OCI-LY3 (cell line): Measurements from ENCODE around the gene RAB39B.
A peak's percentile ranks its signal among the peaks of the same experiment; 100 is the strongest.

ENCODE experiments used
- H2AFZ ChIP-seq: fragments of 200-600, 300-600 bp; shearing (Covaris generic); 2 replicates; pipeline ENCODE4 v1.6.0; 2014; ENCODE audit warnings: antibody characterized with exemption, low read depth, low read length
- H3K27ac ChIP-seq: fragments of 200-600, 300-600 bp; sonication (generic); 2 replicates; pipeline ENCODE4 v1.5.1; 2014; ENCODE audit warnings: mild to moderate bottlenecking, low read length, moderate library complexity, mixed read lengths
- H3K27me3 ChIP-seq: fragments of 200-600, 300-600 bp; sonication (generic); 2 replicates; pipeline ENCODE4 v1.6.1; 2014; ENCODE audit warnings: low read depth, low read length, mixed read lengths
- H3K36me3 ChIP-seq: fragments of 200-600, 300-600 bp; sonication (generic); replicated peaks from 2 replicates; pipeline ENCODE3; 2014; ENCODE audit warnings: low read depth, low read length, mixed read lengths
- H3K4me1 ChIP-seq: fragments of 300-600, 200-600 bp; sonication (generic); 2 replicates; pipeline ENCODE4 v1.6.1; 2014; ENCODE audit warnings: low read length, mixed read lengths
- H3K4me2 ChIP-seq: fragments of 200-600, 300-600 bp; sonication (generic); 2 replicates; pipeline ENCODE4 v1.6.1; 2014; ENCODE audit warnings: low read length, mixed read lengths
- H3K4me3 ChIP-seq: fragments of 300-600, 200-600 bp; sonication (generic); 2 replicates; pipeline ENCODE4 v1.5.1; 2014; ENCODE audit warnings: antibody characterized with exemption, mild to moderate bottlenecking, low read length, moderate library complexity
- H3K79me2 ChIP-seq: fragments of 300-600, 200-600 bp; shearing (Covaris generic); 2 replicates; pipeline ENCODE4 v1.6.1; 2014; ENCODE audit warnings: mild to moderate bottlenecking, low read length, mixed read lengths
- H3K9ac ChIP-seq: fragments of 300-600, 200-600 bp; shearing (Covaris generic); 2 replicates; pipeline ENCODE4 v1.6.0; 2014; ENCODE audit warnings: mild to moderate bottlenecking, low read length, moderate library complexity
- H3K9me3 ChIP-seq: fragments of 200-600, 300-600 bp; shearing (Covaris generic); 2 replicates; pipeline ENCODE4 v1.6.1; 2014; ENCODE audit warnings: low read length, mixed read lengths; ENCODE audit not compliant: insufficient read depth
- H4K20me1 ChIP-seq: fragments of 200-600, 300-600 bp; sonication (generic); 2 replicates; pipeline ENCODE4 v1.6.1; 2016; ENCODE audit warnings: low read length, mixed read lengths; ENCODE audit not compliant: insufficient read depth
- EZH2phosphoT487 ChIP-seq: fragments of 200-600 bp; shearing (Covaris generic); IDR thresholded peaks from 2 replicates; pipeline ENCODE4 v1.6.1; 2018; ENCODE audit warnings: antibody characterized with exemption, mixed run types, low read depth
- TF ChIP-seq, protein P1 (sequence below): fragments of 200-600, 300-600 bp; sonication (generic); IDR thresholded peaks from 2 replicates; pipeline ENCODE4 v1.5.1; 2014; ENCODE audit warnings: antibody characterized with exemption, low read length, low read depth

Gene RAB39B

DNA sequence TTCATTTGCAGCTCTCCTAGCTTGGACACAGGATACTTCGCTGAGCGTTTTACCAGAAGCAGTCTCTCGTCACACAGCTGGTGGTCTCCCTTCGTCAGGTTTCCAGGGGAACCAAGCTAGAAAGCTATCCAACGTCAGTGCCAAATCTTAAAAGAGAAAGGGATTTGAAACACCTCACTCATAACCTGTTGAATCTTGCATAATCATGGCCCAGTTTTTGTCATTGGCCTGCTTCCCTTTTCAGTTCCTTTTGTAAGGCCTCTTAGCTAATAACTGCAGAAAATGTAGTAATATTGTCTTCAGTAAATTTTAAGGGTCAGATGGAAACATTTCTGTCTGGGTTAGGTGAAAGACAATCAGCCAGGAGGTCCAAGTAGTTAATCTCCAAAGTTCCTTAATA, 22.0 kb downstream of the RAB39B start:
- Histone ChIP-seq H3K4me1 (peaks cover 20% of the 10 kb centered on the region), H4K20me1 (peaks cover 8% of the 10 kb centered on the region; the same call in 1 of the 2 replicates), H3K27ac (peak overlapping the region; percentile 72), H3K4me3 (peak overlapping the region; percentile 42), H3K36me3 (peaks cover 13% of the 10 kb centered on the region), H3K79me2 (no peaks in the 10 kb centered on the region), H2AFZ (no peak overlapping the region), H3K9ac (no peak overlapping the region), H3K27me3 (no peaks in the 10 kb centered on the region), H3K4me2 (peak overlapping the region; percentile 74), H3K9me3 (no peaks in the 10 kb centered on the region)
- TF ChIP-seq, protein P1, sequence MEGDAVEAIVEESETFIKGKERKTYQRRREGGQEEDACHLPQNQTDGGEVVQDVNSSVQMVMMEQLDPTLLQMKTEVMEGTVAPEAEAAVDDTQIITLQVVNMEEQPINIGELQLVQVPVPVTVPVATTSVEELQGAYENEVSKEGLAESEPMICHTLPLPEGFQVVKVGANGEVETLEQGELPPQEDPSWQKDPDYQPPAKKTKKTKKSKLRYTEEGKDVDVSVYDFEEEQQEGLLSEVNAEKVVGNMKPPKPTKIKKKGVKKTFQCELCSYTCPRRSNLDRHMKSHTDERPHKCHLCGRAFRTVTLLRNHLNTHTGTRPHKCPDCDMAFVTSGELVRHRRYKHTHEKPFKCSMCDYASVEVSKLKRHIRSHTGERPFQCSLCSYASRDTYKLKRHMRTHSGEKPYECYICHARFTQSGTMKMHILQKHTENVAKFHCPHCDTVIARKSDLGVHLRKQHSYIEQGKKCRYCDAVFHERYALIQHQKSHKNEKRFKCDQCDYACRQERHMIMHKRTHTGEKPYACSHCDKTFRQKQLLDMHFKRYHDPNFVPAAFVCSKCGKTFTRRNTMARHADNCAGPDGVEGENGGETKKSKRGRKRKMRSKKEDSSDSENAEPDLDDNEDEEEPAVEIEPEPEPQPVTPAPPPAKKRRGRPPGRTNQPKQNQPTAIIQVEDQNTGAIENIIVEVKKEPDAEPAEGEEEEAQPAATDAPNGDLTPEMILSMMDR: no peak
- no peak for TF ChIP-seq EZH2phosphoT487

DNA sequence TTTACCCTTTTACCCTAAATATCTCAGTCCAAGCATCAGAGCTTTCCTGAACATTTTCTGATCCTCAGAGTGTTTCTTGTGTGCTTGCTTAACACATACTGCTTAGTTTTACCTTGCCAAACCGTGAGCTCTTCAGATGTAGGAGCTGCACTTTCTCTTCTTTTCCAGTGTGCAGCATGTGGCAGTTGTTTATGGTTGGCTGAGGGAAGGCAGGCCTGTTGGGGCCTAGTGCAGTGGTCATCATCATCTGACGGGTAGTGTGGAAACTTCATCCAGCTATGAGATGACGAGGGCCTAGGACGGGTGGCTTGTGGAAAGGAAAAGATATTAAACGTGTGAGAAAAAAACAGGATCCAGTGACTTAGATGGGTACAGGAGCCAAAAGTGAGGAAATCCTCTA, 26.6 kb downstream of the RAB39B start:
- no peaks in the 10 kb centered on the region for H3K9me3 ChIP-seq
- no peak overlapping the region for H3K4me3 ChIP-seq
- no peaks in the 10 kb centered on the region for H3K27me3 ChIP-seq
- H4K20me1 ChIP-seq: peaks cover 8% of the 10 kb centered on the region; the same call in 1 of the 2 replicates
- no peak overlapping the region for H3K9ac ChIP-seq
- no peak overlapping the region for H3K27ac ChIP-seq
- no peak overlapping the region for H3K4me2 ChIP-seq
- H3K36me3 ChIP-seq: peaks cover 30% of the 10 kb centered on the region
- TF ChIP-seq, protein P1: no peak
- no peak for TF ChIP-seq EZH2phosphoT487
- no peak overlapping the region for H2AFZ ChIP-seq
- peaks cover 15% of the 10 kb centered on the region for H3K79me2 ChIP-seq
- H3K4me1 ChIP-seq: peaks cover 15% of the 10 kb centered on the region

DNA sequence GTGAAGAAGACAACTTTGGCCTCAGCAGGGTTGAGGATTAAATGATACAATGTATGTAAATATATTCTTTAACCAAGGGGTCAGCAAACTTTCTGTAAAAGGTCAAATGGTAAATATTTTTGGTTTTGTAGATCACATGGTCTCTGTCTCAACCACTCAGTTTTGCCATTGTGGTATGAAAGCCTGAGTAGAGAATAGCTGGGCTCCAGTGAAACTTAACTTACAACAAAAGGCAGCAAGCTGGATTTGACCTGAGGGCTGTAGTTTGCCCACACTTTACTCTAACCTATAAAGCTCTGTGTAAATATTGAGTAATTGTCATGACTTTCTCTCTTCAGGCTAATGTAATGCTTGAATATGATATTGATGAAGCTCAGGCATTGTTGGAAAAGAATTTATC, 28.4 kb downstream of the RAB39B start:
- Histone ChIP-seq H3K4me1 (peaks cover 8% of the 10 kb centered on the region), H3K4me3 (no peak overlapping the region), H4K20me1 (peaks cover 10% of the 10 kb centered on the region), H3K27me3 (no peaks in the 10 kb centered on the region), H3K9me3 (no peaks in the 10 kb centered on the region), H3K4me2 (no peak overlapping the region), H3K27ac (no peak overlapping the region), H3K9ac (no peak overlapping the region), H3K36me3 (peaks cover 39% of the 10 kb centered on the region), H2AFZ (no peak overlapping the region), H3K79me2 (peaks cover 26% of the 10 kb centered on the region)
- TF ChIP-seq, protein P1: no peak
- TF ChIP-seq EZH2phosphoT487: no peak

DNA sequence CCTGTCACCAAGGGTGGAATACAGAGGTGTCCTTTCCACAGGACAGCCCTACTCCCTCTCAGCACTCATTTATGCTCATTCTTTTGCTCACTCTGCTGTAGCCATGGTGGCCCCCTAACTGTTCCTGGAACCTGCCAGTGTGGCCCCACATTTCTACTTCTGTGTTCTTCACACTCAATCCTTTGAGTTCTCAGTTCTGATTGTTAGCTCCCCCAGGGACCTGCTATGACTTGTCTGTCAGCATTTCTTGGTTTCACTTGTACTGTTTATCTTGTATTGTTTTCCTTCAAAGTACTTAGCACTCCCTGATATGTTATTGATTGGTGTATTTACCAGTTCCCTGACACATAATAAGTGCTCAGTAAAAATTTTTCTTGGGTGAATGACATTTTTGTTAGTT, 33.1 kb downstream of the RAB39B start:
- Histone ChIP-seq H2AFZ (no peak overlapping the region), H3K9me3 (no peaks in the 10 kb centered on the region), H3K4me3 (no peak overlapping the region), H3K27ac (peak overlapping the region; percentile 44), H3K4me1 (peaks cover 13% of the 10 kb centered on the region), H3K36me3 (peaks cover 43% of the 10 kb centered on the region), H3K9ac (no peak overlapping the region), H3K4me2 (peak overlapping the region; percentile 44; the same call in 1 of the 2 replicates), H4K20me1 (peaks cover 11% of the 10 kb centered on the region), H3K27me3 (no peaks in the 10 kb centered on the region), H3K79me2 (peaks cover 28% of the 10 kb centered on the region)
- TF ChIP-seq, protein P1: no peak
- no peak for TF ChIP-seq EZH2phosphoT487
